ENCODE data around the gene TBC1D23.

GRCh38 chr3:100317912-100318311, 57.1 kb downstream of the TBC1D23 start:
- TF ChIP-seq POLR2AphosphoS5 (IDR thresholded peaks at IDR 0.05) (no peak), POLR2A (IDR thresholded peaks at IDR 0.05) (no peak)
- TF ChIP-seq, protein P1, sequence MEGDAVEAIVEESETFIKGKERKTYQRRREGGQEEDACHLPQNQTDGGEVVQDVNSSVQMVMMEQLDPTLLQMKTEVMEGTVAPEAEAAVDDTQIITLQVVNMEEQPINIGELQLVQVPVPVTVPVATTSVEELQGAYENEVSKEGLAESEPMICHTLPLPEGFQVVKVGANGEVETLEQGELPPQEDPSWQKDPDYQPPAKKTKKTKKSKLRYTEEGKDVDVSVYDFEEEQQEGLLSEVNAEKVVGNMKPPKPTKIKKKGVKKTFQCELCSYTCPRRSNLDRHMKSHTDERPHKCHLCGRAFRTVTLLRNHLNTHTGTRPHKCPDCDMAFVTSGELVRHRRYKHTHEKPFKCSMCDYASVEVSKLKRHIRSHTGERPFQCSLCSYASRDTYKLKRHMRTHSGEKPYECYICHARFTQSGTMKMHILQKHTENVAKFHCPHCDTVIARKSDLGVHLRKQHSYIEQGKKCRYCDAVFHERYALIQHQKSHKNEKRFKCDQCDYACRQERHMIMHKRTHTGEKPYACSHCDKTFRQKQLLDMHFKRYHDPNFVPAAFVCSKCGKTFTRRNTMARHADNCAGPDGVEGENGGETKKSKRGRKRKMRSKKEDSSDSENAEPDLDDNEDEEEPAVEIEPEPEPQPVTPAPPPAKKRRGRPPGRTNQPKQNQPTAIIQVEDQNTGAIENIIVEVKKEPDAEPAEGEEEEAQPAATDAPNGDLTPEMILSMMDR (IDR thresholded peaks at IDR 0.05) = no peak
